Nephron (organoid): ENCODE results near the gene HTR7.
"Not testable (repeated sequence)": the region's sequence is repeated elsewhere in the genome, so short reads cannot be mapped to it uniquely, and the experiment has no call there.

ENCODE experiments used
- H3K27ac Mint-ChIP-seq, 3 experiments: 2 replicates each; pipeline ENCODE4 v1.8.0; 2020; ENCODE audit warnings: mixed read lengths in 3 of 3, mild to moderate bottlenecking in 2 of 3, moderate library complexity in 1 of 3
- H3K27me3 Mint-ChIP-seq: 2 replicates; pipeline ENCODE4 v1.8.0; 2021; ENCODE audit warnings: low read depth, mild to moderate bottlenecking, moderate library complexity, mixed read lengths
- H3K36me3 Mint-ChIP-seq: 2 replicates; pipeline ENCODE4 v1.8.0; 2020; ENCODE audit warnings: low read depth, mixed read lengths
- H3K4me1 Mint-ChIP-seq: 2 replicates; pipeline ENCODE4 v1.8.0; 2020; ENCODE audit warnings: mixed read lengths
- H3K4me3 Mint-ChIP-seq, 3 experiments: 2 replicates each; pipeline ENCODE4 v1.8.0; 2020; ENCODE audit warnings: mild to moderate bottlenecking in 3 of 3, mixed read lengths in 3 of 3, moderate library complexity in 2 of 3
- H3K9me3 Mint-ChIP-seq: 2 replicates; pipeline ENCODE4 v1.8.0; 2020; ENCODE audit warnings: mixed read lengths
- TF ChIP-seq, protein P1 (sequence below), 3 experiments: fragments of 200-600 bp; sonication (generic); IDR thresholded peaks; one replicate each; pipeline ENCODE4 v1.5.0; 2021; ENCODE audit warnings: antibody characterized with exemption in 3 of 3; ENCODE audit not compliant: unreplicated experiment in 3 of 3

HTR7 gene

DNA sequence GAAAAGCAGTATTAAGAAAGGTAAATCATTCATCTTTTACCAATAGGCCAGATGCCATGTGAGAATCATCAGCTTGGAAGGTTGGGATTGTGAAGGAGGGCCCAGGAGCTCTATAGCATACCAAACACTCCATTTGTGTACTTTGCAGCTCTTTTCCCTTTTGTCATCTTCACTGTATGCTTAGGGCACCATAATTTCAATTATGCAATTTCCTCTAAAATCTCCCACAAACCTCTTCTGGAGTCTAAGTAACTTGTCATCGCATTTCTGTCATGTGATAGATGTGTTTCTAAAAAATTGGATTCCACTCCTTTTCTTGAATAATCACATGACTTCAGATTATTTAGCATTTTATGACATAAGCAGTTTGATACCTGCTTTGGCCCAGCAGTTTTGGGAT is 31.8 kb upstream of the HTR7 start:
- Mint-ChIP-seq H3K4me1 (peaks cover 17% of the 10 kb centered on the region), H3K27me3 (no peaks in the 10 kb centered on the region), H3K27ac (no peak overlapping the region), H3K4me3 (no peak overlapping the region), H3K9me3 (no peaks in the 10 kb centered on the region), H3K36me3 (peaks cover 70% of the 10 kb centered on the region)
- TF ChIP-seq, protein P1, sequence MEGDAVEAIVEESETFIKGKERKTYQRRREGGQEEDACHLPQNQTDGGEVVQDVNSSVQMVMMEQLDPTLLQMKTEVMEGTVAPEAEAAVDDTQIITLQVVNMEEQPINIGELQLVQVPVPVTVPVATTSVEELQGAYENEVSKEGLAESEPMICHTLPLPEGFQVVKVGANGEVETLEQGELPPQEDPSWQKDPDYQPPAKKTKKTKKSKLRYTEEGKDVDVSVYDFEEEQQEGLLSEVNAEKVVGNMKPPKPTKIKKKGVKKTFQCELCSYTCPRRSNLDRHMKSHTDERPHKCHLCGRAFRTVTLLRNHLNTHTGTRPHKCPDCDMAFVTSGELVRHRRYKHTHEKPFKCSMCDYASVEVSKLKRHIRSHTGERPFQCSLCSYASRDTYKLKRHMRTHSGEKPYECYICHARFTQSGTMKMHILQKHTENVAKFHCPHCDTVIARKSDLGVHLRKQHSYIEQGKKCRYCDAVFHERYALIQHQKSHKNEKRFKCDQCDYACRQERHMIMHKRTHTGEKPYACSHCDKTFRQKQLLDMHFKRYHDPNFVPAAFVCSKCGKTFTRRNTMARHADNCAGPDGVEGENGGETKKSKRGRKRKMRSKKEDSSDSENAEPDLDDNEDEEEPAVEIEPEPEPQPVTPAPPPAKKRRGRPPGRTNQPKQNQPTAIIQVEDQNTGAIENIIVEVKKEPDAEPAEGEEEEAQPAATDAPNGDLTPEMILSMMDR (IDR thresholded peaks at IDR 0.05; ENCODE audit: unreplicated experiment in 3 of 3) = no peak

DNA sequence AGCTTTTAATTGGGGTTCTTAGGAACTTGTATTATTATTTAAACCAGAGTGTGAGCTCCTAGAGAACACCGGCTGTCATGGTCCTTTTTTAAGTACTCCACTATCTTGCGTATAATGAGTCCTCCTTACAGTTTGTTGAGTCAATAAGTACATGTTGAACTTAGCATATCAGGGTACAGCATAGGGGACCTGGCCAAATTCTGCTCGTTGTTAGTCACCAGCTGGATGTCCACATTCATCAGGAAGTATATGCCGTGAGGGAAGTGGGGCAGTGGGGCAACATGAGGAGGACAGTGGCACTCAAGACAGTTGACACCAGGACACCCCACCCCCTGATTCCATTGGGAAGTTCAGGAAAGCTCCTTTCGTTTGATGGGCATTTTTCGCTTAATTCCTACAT is 30.5 kb upstream of the HTR7 start:
- H3K9me3 Mint-ChIP-seq = no peaks in the 10 kb centered on the region
- H3K27me3 Mint-ChIP-seq = no peaks in the 10 kb centered on the region
- H3K36me3 Mint-ChIP-seq = peaks cover 69% of the 10 kb centered on the region
- TF ChIP-seq, protein P1 (IDR thresholded peaks at IDR 0.05; ENCODE audit: unreplicated experiment in 3 of 3) = no peak
- H3K4me1 Mint-ChIP-seq = peaks cover 22% of the 10 kb centered on the region
- H3K4me3 Mint-ChIP-seq = no peak overlapping the region
- no peak overlapping the region for H3K27ac Mint-ChIP-seq

DNA sequence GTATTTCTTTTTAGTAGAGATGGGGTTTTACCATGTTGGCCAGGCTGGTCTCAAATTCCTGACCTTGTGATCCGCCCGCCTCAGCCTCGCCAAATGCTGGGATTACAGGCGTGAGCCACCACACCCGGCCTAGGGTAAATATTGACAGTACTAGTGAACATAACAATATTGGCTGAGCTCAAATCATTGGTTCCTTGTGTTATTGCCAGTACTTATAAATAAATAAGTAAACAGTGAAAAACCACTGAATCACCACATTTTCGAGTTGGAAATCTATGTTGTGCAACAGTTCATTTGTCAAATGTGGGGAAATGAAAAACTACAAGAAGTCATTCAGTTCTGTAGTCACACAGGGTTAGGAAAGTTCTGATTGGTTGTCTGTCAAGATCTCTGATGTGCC is 29.7 kb upstream of the HTR7 start:
- TF ChIP-seq, protein P1 (IDR thresholded peaks at IDR 0.05; ENCODE audit: unreplicated experiment in 3 of 3) = no peak
- Mint-ChIP-seq H3K4me3 (no peak overlapping the region), H3K9me3 (no peaks in the 10 kb centered on the region), H3K4me1 (peaks cover 22% of the 10 kb centered on the region), H3K27me3 (no peaks in the 10 kb centered on the region), H3K36me3 (peaks cover 65% of the 10 kb centered on the region), H3K27ac (no peak overlapping the region)

DNA sequence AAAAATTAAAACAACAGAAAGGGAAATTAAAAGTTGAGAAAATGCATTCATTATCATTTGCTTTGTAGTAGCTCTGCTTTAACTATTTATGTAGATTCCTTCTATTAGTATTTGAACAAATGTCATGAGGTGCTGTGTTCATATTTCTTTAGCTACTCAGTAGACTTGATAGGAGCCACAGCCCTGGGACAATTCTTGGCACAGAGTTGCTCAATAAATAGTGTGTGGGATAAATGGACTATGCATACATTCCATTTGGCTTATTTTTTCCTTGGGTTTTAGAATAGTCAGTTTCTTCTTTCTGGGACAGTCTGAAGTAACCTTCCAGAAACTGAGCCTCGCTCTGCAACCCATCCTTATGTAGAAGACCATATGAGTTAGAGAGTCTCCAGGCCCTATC is 27.3 kb upstream of the HTR7 start:
- Mint-ChIP-seq H3K4me1 (peaks cover 22% of the 10 kb centered on the region), H3K27ac (no peak overlapping the region), H3K9me3 (no peaks in the 10 kb centered on the region), H3K27me3 (no peaks in the 10 kb centered on the region), H3K4me3 (no peak overlapping the region), H3K36me3 (peaks cover 57% of the 10 kb centered on the region)
- TF ChIP-seq, protein P1 (IDR thresholded peaks at IDR 0.05; ENCODE audit: unreplicated experiment in 3 of 3) = no peak

DNA sequence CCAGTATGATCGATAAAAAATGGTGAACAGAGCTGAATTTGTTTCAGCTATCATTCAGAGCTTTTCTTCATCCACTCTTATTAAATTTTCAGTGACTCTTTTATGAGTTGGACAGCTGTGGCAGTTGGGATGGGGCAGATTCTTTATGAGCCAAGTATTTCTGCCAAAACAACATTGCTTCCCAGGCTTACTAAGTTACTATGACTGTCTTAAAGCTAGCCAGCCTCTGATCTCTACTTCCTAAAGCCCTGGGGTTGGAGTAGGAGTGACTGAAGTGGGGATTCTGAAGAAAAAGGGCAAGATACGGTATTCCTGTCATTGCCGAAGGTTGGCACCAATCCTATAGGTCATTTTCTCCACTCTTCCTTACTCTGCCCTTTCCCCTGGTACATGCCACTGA is 26.6 kb upstream of the HTR7 start:
- Mint-ChIP-seq H3K27ac (peak overlapping the region in 1 of 3 experiments; percentile 63), H3K27me3 (no peaks in the 10 kb centered on the region), H3K4me3 (no peak overlapping the region), H3K36me3 (peaks cover 53% of the 10 kb centered on the region), H3K9me3 (no peaks in the 10 kb centered on the region), H3K4me1 (peaks cover 22% of the 10 kb centered on the region)
- TF ChIP-seq, protein P1 (IDR thresholded peaks at IDR 0.05; ENCODE audit: unreplicated experiment in 3 of 3) = no peak

DNA sequence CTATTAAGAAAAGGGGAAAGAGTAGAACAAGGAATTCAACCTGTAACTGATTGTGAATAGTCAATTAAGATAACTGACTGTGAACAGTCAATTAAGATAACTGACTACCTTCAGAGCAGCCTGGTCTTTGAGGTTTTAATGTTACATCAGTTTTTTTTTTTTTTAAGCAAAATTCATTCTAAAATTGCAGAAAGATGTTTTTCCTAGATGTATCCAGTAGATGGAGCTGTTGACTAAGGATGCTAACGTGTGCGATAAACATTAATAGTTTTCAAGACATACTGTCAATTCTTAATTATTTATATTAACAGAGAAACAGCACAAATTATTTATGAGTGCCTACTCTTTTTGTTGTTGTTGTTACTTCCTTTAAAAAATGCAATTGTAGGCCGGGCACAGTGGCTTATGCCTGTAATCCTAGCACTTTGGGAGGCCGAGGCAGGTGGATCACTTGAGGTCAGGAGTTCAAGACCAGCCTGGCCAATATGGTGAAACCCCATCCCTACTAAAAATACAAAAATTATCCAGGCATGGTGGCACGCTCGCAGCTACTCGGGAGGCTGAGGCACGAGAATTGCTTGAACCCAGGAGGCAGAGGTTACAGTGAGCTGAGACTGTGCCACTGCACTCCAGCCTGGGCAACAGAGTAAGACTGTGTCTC is 22.4 kb upstream of the HTR7 start:
- not testable (repeated sequence) for H3K27me3 Mint-ChIP-seq, H3K4me3 Mint-ChIP-seq, H3K9me3 Mint-ChIP-seq, H3K27ac Mint-ChIP-seq, H3K4me1 Mint-ChIP-seq
- peaks cover 49% of the 10 kb centered on the region for H3K36me3 Mint-ChIP-seq
- TF ChIP-seq, protein P1 (IDR thresholded peaks at IDR 0.05; ENCODE audit: unreplicated experiment in 3 of 3) = peak; percentile 58 to 77 (median 59)
